Right lobe of liver (tissue), 6 donors: ENCODE measurements around the gene CPED1. TPM values are rescaled to one million over a fixed set of nuclear protein-coding genes. Genes with fewer than 3 reads are reported as not detected.

Source experiments
- ATAC-seq, 4 donors: fragments of 200-7000 bp; cut with Tn5 transposase; one replicate each; pipeline ENCODE4 v1.9.1; 2020; ENCODE audit warnings: mild to moderate bottlenecking in 4 of 4, moderate library complexity in 4 of 4
- DNase-seq, 3 donors: peaks; one replicate each; pipeline ENCODE4 v3.0.0-alpha.2; 2020
- H3K27ac ChIP-seq, 3 donors: fragments of 200-600 bp; one replicate each; pipeline ENCODE4 v1.8.0; 2022
- H3K27me3 ChIP-seq, 2 donors: fragments of 200-600 bp; one replicate each; pipeline ENCODE4 v1.8.0; 2022
- H3K36me3 ChIP-seq, 4 donors: fragments of 200-600 bp; sonication (generic) in 1 of 4; one replicate each; pipeline versions ENCODE4 v1.5.1 to v1.8.0; 2017 to 2022; ENCODE audit warnings: control low read depth in 1 of 4
- H3K4me1 ChIP-seq, 4 donors: fragments of 200-600 bp; sonication (generic) in 1 of 4; one replicate each; pipeline versions ENCODE4 v1.5.1 to v1.8.0; 2017 to 2022; ENCODE audit warnings: control low read depth in 1 of 4
- H3K4me3 ChIP-seq, 3 donors: fragments of 200-600 bp; one replicate each; pipeline ENCODE4 v1.8.0; 2022
- H3K9me3 ChIP-seq, 4 donors: fragments of 200-600 bp; sonication (generic) in 1 of 4; one replicate each; pipeline versions ENCODE4 v1.5.1 to v1.8.0; 2017 to 2022; ENCODE audit warnings: control low read depth in 1 of 4
- POLR2A ChIP-seq: fragments of 450-650 bp; IDR thresholded peaks from one replicate; pipeline ENCODE4 v1.6.1; 2017; ENCODE audit warnings: antibody characterized with exemption, mild to moderate bottlenecking
- WGBS: methylation state at CpG from one replicate; pipeline ENCODE4 v1.1.6; 2018; ENCODE audit warnings: low coverage, low lambda C conversion rate; ENCODE audit not compliant: insufficient coverage; ENCODE audit errors: missing lambda C conversion rate; 5-methylcytosine and 5-hydroxymethylcytosine counted together
- intact Hi-C, 2 donors: fragments of 100-400 bp; cut with DNase I; formaldehyde crosslinking; loops; one replicate each; pipeline versions ENCODE4 v1.11.2 to v1.14.1; 2022
- total RNA-seq, 6 experiments: library from RNA; depleted of rRNA in 2 of 6; stranded (reverse); fragments of >200 nt in 2 of 6; fragmentation: NEBNext Ultra II Directional in 3 of 6; extraction: Animal tissue kit (Norgen Biotek cat#: 25700) in 3 of 6; gene quantifications; one replicate each; pipeline versions ENCODE4 v1.1.0 to v1.2.4, GENCODE V29; 2016 to 2023
- TF ChIP-seq, protein P1 (sequence below), 4 donors: fragments of 200-600 bp in 3 of 4; fragments of 450-650 bp in 1 of 4; IDR thresholded peaks; one replicate each; pipeline versions ENCODE4 v1.5.1 to v1.8.0; 2016 to 2022; ENCODE audit warnings: antibody characterized with exemption in 4 of 4, mild to moderate bottlenecking in 2 of 4
- donor health status: DM: no; HTN: yes; CAD: no.
- donor health status: DM: no; HTN: no; CAD: no.
- donor health status: DM: no; HTN: no; CAD: no.
- donor health status: DM: no; HTN: yes; CAD: no.
- donor health status: DM: no; HTN: yes; CAD: no.

The CPED1 gene
- total RNA-seq, 6 experiments from 2014 or later = 24.3 to 45.8 (median 34.9) TPM

DNA sequence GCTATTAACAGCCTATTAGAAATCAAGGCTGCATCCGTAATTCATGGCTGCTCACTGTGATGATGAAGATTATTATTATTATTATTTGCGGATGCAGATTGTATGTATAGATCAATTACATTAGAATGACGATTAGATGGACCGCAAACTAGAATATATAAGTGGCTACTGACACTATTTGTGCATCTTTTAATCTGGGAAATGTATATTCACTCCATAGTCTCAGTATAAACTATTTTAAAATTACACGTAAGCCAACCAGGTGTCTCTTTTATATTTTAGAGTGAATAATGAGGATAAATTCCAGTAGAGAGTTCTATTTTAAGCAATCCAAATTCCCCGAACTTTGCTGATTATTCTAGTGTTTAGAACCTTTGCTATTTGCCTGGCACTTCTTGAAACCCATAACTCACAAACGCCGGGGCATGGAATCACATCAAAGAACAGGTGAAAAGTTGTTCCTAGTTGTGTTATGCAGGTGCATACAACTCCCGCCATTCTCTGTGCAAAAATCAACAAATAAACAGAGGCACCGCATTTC, 38.4 kb upstream of the CPED1 start:
- TF ChIP-seq POLR2A = no peak
- TF ChIP-seq, protein P1, sequence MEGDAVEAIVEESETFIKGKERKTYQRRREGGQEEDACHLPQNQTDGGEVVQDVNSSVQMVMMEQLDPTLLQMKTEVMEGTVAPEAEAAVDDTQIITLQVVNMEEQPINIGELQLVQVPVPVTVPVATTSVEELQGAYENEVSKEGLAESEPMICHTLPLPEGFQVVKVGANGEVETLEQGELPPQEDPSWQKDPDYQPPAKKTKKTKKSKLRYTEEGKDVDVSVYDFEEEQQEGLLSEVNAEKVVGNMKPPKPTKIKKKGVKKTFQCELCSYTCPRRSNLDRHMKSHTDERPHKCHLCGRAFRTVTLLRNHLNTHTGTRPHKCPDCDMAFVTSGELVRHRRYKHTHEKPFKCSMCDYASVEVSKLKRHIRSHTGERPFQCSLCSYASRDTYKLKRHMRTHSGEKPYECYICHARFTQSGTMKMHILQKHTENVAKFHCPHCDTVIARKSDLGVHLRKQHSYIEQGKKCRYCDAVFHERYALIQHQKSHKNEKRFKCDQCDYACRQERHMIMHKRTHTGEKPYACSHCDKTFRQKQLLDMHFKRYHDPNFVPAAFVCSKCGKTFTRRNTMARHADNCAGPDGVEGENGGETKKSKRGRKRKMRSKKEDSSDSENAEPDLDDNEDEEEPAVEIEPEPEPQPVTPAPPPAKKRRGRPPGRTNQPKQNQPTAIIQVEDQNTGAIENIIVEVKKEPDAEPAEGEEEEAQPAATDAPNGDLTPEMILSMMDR (IDR thresholded peaks at IDR 0.05) = no peak
- H3K27ac ChIP-seq = peak overlapping the region in 2 of 3 donors; percentile 11 to 51
- H3K4me1 ChIP-seq = peaks cover 0 to 8% (median 0%) of the 10 kb centered on the region in 4 donors
- ATAC-seq (no peak), DNase-seq (no peak)
- no peaks in the 10 kb centered on the region for H3K9me3 ChIP-seq
- H3K4me3 ChIP-seq = peak overlapping the region; percentile 54 to 67 (median 62)
- peaks cover 0 to 20% (median 0%) of the 10 kb centered on the region in 4 donors for H3K36me3 ChIP-seq
- H3K27me3 ChIP-seq = no peaks in the 10 kb centered on the region
- 1% methylated on average over 10 of the region's 10 CpGs for WGBS
- intact Hi-C loops = no loop called here

DNA sequence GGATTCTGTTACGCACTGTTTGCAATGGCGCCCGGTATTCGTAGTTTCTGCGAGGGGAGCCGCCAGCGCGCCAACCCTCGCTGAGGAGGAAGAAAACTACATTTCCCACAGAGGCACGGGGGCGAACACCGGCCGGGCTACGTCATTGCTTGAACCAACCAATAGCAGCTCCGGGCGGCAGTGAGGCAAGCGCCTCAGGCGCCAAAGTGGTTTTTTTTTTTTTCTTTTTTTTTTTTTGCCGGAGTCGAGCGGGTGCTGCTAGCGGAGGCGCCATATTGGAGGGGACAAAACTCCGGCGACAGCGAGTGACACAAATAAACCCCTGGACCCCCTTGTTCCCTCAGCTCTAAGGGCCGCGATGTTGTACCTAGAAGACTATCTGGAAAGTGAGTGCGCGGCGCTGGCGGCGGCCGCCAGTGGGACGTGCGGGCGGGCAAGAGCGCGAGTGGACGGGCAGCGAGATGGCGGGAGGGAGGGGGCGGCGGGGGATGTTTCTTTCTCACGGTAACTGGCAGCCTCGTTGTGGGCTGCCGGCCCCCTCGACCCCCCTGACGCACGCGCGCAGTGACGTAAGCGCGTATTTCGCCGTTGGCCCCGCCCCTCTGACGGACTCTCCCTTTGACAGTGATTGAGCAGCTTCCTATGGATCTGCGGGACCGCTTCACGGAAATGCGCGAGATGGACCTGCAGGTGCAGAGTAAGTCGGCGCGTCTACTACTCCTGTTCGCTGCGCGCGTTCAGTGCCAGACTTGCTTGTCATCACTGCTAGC, 37.8 kb upstream of the CPED1 start, which contains the start of gene ING3:
TSS of gene ING3 (plus strand) at position 239 of the 770 bp plus-strand sequence. CDS start at position 359, 120 bp downstream.
- intact Hi-C loops = no loop called here

DNA sequence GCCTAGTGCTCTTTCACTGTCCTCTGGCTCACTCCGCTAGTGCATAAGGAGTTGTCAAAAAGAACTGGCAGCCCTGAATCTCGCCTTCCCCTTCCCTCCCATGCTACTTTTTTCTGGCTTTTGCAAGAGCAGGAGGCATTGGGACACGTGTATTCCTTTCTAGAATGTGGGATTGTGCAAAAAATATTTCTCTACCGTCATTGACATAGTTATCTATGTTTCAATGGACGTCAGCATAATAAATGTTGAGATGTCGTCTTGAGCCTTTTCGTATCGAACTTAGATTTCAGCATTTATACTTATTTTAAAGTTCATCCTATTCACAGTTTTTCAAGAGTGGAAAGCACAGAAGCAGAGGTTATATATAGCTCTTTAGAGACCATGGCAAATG, 37.2 kb upstream of the CPED1 start:
- DNase-seq (no peak), ATAC-seq (no peak)
- peak overlapping the region; percentile 54 to 67 (median 62) for H3K4me3 ChIP-seq
- 2% methylated on average over 8 of the region's 8 CpGs for WGBS
- peak overlapping the region; percentile 90 to 96 (median 96) for H3K27ac ChIP-seq
- H3K36me3 ChIP-seq = peaks cover 0 to 31% (median 7%) of the 10 kb centered on the region in 4 donors
- TF ChIP-seq, protein P1 (IDR thresholded peaks at IDR 0.05) = no peak
- no peak for TF ChIP-seq POLR2A
- no peaks in the 10 kb centered on the region for H3K9me3 ChIP-seq
- H3K27me3 ChIP-seq = no peaks in the 10 kb centered on the region
- intact Hi-C loops = no loop called here
- H3K4me1 ChIP-seq = peaks cover 0 to 8% (median 0%) of the 10 kb centered on the region in 4 donors

More for the DNA sequence above, 37.8 kb upstream of the CPED1 start, which contains the start of gene ING3:
- peaks cover 0 to 8% (median 0%) of the 10 kb centered on the region in 4 donors for H3K4me1 ChIP-seq
- ATAC-seq (peak; percentile 94 to 97 (median 95)), DNase-seq (peak; percentile 97 to 98 (median 98))
- TF ChIP-seq, protein P1 (IDR thresholded peaks at IDR 0.05) = no peak
- TF ChIP-seq POLR2A = peak; percentile 54
- peak within 1 kb of the TSS; percentile 90 to 96 (median 96) for H3K27ac ChIP-seq
- no peaks in the 10 kb centered on the region for H3K9me3 ChIP-seq
- 0% methylated on average over 46 of the region's 71 CpGs for WGBS
- H3K36me3 ChIP-seq = peaks cover 0 to 25% (median 4%) of the 10 kb centered on the region in 4 donors
- peak within 1 kb of the TSS; percentile 54 to 67 (median 62) for H3K4me3 ChIP-seq
- H3K27me3 ChIP-seq = no peaks in the 10 kb centered on the region

DNA sequence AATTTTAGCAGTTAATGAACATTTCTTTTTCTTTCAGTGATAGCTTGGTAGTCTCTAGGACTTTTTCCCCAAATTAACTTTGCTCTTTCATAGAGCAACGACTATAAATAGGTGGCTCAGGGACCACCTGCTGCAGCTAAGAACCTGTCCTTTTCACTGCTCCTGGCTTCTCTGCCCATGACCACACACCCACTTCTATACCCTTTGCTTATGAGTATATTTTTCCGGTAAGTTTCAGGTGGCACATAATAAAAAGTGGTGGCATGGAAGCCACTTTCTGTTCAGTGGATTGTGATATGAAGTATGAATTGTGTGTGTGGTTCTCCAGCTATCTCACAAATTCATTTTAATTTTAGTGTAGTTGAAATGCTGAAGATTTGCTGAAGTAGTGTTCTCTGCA, 36.7 kb upstream of the CPED1 start:
- Histone ChIP-seq H3K27me3 (no peaks in the 10 kb centered on the region), H3K4me1 (peaks cover 0 to 8% (median 0%) of the 10 kb centered on the region in 4 donors), H3K4me3 (peak overlapping the region in 2 of 3 donors; percentile 54 to 62), H3K36me3 (peaks cover 0 to 36% (median 10%) of the 10 kb centered on the region in 4 donors), H3K9me3 (no peaks in the 10 kb centered on the region), H3K27ac (peak overlapping the region in 2 of 3 donors; percentile 90 to 96)
- no peak for DNase-seq
- no peak for ATAC-seq
- no peak for TF ChIP-seq POLR2A
- TF ChIP-seq, protein P1 (IDR thresholded peaks at IDR 0.05) = no peak
- WGBS = 44% methylated on average over 2 of the region's 2 CpGs
- intact Hi-C loops = no loop called here
